Skin epidermis (tissue), 12 donors: Measurements from ENCODE around the gene DMRTA2.
A peak's percentile ranks its signal among the peaks of the same experiment; 100 is the strongest.

Experiments
- H3K27ac ChIP-seq, 21 experiments: fragments of 200-600 bp; sonication (generic) in 11 of 21; one replicate each; pipeline ENCODE4 v1.5.0; 2020; ENCODE audit warnings: mild to moderate bottlenecking in 3 of 21, inconsistent platforms in 2 of 21, moderate library complexity in 2 of 21
- H3K4me3 ChIP-seq, 7 experiments: fragments of 200-600 bp; sonication (generic) in 2 of 7; one replicate each; pipeline ENCODE4 v1.5.0; 2020; ENCODE audit warnings: inconsistent platforms in 2 of 7, mild to moderate bottlenecking in 2 of 7, moderate library complexity in 1 of 7

The DMRTA2 gene

DNA sequence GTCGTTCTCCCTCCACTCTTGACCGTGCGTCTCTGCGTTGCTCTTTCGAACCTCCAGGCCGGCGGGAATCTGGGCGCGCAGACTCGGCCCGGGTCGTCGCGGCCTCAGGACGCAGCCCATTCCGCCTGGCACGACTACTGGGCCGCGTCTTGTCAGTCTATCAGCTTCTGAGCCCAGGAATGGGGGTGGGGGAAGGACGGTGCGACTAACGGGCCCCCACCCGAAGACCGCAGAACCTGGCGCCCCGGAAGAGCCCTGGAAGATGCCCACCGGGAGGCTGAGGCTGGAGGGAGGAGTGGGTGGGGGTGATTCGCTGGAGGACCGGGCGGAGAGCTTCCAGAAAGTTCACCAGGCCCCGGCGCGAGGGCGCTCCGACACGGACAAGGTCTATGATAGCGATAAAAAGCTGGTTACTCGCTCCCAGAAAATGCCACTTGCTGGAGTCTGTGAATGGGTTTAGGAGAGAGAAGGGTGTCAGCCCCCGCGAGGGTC is 1.7 kb upstream of the DMRTA2 start:
- Histone ChIP-seq H3K4me3 (peak overlapping the region in 2 of 7 experiments; percentile 23 to 34), H3K27ac (no peak overlapping the region)

DNA sequence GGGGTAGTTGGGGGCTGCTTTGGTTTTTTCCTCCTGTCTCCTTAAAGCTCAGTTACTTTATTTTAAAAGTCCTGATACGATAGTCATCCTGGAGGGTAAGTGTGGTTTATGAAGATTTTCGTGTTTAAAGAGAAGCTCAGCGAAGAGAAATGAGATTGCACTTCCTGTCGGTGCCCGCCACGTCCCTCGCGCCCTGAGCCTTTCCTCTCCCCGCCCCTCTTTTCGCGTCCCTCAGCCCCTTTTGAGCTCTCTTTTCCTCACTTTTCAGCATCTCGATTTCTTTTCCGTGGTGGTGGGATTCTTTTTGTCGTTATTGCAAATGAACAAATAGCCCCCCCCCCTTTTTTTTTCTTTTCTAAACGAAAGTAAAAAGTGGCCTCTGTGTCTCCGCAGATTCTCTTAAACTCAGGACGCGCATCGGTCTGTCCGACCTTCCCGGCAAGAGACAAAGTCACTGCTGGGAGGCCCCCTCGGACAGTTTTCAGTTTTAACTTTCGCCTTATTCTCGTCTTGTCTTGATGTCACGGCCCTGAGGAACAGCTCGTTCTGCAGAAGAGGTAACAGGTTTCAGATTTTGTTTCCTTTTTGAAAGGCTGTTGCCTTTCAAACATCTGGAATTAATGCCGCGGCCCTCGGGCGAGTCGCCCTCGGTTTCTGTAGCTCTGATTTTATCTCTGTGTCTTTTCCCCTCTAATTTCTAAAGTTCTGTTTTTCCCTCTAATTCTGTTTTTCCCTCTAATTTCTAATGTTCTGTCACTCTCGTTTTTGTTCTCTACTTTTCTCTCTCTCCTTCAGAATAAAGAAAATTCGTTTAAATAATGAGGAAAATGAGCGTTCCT is 1.0 kb upstream of the DMRTA2 start:
- Histone ChIP-seq H3K27ac (no peak overlapping the region), H3K4me3 (peak overlapping the region; percentile 16 to 34 (median 24))

DNA sequence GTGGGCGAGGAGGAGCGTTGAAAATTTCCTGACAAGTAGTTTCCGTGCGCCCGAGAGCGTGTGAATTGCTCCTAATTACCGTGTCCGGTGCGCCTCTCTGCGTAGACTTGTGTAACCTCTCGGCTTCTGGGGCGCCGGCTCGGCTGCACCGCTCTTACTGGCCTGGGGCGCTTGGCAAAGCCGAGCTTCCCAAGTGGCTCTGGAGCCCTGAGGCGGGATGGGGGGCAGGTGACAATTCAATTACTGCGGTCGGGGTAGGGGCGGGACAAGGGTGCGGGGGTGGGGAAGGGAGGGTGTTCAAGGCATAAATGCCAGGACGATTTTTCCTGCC is 392 bp upstream of the DMRTA2 start:
- Histone ChIP-seq H3K4me3 (peak overlapping the region; percentile 16 to 34 (median 24)), H3K27ac (no peak overlapping the region)

DNA sequence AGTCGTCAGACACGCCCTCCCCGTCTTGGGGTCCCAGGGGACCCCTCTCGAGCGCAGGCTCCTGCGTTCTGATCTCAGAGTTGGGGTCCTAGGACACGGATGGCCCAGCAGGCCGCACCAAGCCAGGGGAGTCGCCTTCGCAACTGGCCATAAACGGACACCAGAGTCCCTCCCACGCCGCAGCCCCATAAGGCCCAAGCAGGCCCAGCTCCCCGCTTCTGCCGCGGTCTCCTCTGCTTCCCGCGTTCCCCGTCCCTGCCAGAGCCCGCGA is 633 bp downstream of the DMRTA2 start:
- H3K4me3 ChIP-seq: no peak overlapping the region
- H3K27ac ChIP-seq: no peak overlapping the region

DNA sequence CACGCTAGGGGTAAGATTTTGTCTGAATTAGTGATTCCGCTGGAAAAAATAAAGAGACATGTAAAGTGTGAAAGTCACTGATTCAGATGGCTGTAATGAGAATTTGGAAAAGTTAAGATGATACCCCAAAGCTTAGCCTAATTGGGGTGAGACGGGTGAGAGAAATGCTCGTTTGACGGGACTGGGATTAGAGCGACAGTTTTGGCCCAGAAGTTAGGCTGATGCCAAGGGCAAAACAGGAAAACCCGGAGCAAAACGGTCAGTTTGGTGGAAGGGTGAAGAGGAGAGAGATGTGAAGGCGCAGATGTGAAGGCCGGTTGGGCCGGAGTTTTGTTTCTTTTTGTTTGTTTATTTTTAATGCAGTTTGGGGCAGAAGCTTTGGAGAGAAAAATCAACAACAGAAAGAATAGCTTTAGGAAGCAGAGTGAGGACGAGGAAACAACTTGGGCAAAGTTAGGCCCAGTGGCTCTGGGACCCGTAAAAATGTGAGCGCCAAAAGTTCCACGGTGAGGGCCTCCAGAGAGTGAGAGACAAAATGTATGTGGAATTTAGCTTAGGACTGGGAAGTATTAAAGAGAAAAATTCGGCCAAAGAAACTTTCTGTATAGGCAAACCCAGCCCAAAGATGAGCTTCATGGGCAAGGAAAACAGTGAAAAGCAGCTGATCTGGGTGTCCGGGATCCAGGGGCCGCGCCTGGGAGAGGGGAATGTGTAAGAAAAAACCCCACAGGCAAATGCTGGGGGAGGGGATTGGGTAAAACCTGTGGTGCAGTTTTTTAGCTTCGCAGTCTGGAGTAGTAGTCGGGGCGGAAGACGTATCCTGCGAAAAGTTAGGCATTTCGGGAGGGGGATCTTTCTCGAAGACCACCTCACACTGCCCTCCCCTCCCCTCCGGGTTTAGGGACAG is 1.2 kb downstream of the DMRTA2 start:
- no peak overlapping the region for H3K27ac ChIP-seq
- H3K4me3 ChIP-seq: no peak overlapping the region

DNA sequence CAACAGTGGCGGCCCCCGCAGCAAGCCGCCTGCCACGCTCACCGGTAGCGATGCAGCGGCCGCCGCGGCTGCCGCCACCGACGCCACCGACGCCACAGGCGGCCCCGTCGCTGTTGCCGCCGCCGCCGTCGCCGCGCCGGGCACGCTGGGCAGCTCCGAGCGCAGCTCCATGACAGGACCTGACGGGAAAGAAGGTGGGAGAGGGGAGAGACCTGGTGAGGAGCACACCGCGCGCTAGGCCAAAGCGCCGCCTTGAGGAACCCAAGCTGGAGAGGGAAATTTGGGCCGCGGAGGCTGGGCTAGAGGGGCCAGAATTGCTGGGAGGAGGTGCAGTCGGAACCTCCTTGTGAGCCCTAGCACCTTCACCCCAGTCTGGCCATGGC is 1.9 kb downstream of the DMRTA2 start:
- Histone ChIP-seq H3K4me3 (peak overlapping the region in 1 of 7 experiments; percentile 14), H3K27ac (no peak overlapping the region)

DNA sequence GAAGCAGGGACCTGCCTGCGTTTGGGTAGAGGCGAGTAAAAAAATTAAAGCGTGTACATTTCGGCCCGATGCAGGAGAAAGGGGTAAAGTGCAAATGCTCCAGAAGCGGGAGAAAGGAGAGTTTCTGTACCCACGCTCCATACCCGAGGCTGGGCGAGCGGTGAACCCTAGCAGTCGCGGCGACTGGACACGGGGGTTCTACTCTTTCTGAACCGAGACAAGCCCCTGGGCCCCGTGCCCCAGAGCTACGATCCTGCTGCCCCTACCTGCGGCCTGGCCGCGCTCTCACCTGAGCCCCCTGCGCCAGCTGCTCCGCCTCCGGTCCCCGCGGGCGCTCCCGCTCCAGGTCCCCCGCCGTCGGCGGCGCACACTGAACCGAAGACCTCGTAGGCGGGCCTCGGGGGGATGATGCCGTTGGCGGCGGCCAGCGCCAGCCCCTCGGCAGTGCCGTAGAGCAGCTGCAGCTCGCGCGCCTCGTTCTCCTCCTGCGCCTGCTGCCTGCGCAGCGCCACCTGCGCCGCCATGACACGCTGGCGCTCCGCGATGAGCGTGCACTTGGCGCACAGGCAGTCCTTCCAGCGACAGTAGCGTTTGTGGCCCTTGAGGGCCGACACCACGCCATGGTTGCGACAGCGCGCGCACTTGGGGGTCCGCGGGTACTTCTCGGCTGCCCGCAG is 2.4 kb downstream of the DMRTA2 start:
- Histone ChIP-seq H3K27ac (no peak overlapping the region), H3K4me3 (peak overlapping the region in 1 of 7 experiments; percentile 14)

DNA sequence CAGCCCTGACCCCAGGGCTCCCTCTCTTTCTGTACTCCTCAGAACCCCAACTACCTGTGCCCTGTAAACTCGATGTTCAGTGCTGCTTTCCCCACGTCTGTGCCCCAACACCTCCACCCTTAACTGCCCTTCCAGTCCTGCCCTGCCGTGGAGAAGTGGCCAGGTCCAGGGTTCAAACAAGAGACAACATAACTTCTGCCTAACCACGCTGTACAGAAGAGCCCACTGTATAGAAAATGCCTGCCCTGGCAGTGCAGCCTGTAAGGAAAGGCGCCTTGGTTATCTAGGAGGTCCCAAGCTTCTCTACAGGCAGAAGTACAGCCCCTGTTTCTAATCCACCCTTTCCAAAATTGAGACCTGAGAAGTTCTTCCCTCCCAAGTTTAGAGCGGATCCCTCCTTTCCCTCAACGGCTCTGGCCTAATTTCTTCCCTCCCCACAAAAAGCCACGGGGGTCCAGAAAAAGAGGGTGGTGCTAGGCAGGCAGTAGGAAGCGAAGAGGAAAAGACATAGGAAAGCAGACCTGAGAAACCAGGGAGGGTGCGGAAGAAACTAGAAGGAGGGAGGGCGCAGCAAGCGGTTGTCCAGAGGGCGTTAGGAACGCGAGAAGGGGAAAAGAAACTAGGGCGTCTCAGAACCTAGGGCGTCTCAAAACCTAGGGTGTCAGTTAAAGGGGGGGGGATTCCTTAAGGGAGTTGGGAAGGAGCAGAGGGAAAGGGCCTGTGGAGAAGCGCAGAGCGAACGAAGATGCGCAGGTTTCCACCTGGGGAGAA is 3.2 kb downstream of the DMRTA2 start:
- Histone ChIP-seq H3K4me3 (no peak overlapping the region), H3K27ac (no peak overlapping the region)

DNA sequence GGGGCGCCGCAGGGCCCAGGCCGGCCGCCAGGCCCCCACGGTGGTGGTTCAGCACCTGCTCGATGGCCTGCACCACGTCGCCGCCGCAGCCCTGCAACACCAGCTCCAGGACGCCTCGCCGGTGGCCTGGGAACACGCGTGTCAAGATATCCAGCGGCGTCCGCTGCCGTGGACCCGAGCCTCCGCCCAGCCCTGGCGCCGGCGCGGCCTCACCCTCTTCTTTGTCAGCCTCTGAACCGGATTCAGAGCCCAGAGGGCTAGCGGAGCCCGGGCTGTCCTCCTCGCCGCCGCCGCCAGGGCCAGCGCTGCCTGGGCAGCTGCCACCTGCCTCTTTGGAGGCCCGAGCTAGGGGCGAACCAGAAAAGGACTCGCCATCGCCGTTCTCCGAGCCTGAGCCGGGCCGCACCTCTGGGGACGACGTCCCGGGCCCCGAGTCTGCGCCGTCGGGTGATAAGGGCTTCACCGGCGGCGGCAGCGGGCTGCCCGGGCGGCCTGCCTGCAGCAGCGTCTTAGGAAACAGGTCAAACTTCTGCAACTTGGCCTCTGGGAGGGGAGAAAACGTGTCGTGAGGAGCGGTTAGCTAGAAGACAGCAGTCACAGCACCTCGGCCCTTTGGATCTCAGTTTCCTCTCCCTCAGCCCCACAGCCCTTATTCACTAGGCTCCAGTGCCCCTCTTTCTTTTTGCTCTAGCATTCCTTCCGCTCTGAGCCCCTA is 3.9 kb downstream of the DMRTA2 start:
- Histone ChIP-seq H3K27ac (no peak overlapping the region), H3K4me3 (peak overlapping the region in 1 of 7 experiments; percentile 31)

DNA sequence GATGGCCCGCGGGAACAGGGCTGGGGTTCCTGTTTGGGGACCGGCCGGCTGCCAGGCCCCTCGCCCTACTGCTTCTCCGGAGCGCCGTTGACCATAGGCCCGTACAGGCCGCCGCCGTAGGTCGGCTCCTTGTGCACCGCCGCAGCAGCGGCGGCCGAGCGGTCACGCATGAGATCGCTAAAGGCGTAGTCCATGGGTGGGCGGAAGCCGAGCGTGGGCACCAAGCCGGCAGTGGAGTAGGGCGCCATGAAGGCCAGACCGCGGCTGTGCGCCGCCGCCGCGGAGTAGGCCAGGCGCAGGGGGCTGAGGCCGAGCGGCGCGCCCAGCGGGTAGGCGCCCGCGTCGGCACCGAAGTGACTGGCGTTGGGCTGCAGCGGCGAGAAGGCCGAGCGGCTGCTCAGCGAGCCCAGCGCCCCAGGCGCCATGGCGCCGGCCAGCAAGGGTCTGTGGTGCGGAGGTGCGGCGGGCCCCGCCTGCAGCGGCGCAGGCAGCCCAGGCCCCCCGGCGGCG is 4.6 kb downstream of the DMRTA2 start:
- H3K4me3 ChIP-seq: peak overlapping the region in 5 of 7 experiments; percentile 6 to 31 (median 13)

DNA sequence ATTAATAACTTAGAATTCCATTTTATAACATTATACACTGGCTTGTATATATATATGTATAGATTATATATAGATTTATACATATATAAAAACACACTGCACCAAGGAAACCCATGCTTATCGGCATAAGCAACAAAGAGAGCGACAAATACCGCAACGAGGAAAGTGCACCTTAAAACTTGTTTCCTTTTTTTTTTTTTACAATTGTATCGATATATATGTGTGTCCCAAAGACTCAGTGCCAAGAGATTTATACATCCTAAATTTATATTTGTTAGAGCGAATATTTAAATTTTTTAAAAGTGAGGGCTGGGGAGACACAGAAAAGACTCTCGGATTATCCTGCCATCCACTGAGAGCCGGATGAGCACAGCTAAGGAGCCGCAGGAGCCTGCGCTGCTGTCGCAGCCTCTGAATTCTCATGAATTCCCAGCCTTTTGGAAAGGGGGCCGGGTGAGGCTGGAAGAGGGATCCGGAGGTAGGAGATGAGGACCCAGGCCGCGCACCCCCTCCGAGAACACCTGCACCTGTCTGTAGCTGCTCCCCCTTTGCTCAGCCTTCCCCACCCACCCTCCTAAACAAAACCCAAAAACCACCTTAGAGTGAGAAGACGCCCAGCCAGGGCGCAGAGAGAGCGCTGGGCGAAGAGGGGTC is 5.2 kb downstream of the DMRTA2 start:
- H3K4me3 ChIP-seq: peak overlapping the region in 2 of 7 experiments; percentile 16 to 31
- no peak overlapping the region for H3K27ac ChIP-seq

More for the DNA sequence above, 4.6 kb downstream of the DMRTA2 start:
- no peak overlapping the region for H3K27ac ChIP-seq

DNA sequence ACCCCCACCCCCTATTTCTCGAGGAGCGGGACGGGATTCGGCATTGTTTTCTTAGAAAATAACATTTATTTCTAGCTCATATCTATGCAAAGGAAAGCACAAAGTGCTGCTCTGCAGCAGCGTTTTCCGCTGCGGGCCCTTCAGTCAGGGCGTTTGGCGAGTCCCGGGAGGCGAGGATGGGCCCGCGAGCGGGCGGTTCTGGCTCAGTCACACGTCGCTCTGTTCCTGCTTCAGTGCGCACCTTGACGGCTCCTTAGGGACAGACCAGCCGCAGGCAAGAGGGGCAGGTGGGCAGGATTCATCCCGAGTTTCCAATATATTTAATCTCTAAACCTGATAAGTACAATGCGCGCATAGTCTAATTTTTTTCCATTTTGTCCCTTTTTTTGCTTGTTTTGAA is 5.7 kb downstream of the DMRTA2 start:
- Histone ChIP-seq H3K27ac (no peak overlapping the region), H3K4me3 (no peak overlapping the region)

DNA sequence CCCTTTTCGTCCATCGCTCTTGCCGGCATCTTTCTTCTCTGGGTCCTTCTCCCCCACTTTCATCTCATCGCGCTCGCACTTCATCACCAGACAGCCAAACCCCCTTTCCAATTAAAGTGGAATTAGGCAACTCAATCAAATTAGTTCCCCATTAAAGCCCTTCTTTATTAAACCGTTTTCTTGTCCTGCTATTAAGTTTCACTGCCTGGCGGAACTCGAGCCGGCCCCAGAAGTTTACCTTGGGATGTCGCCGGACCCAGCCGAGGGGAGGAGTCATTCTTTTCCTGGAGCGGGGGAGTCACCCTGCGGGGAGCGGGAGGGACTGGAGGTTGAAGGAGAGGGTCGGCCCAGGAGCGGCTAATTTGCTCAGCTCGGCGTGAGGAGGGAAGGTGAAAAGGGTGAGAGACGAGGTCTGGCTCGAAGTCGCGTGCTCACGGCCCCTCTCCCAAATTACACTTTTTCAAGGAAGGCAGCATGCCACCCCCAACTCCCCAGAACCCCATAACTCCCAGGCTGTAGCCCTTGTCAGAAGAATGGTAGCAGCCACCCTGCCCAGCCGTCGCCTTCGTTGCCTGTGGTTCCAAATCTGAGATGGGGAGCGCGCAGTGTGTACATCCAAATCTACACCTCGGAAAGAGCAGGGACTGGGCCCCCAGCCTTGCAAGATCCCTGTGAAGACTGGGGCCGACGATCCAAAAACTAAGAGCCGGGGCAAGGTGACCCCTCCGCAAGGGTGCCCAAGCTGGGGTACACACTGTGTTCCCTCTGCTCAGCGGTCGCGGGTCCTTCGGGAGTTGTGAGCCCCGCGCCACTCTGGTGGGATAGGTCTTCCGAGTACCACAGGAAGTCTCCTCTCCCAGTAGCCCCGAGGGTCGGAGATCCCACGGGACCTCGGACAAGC is 6.4 kb downstream of the DMRTA2 start:
- Histone ChIP-seq H3K27ac (no peak overlapping the region), H3K4me3 (no peak overlapping the region)

DNA sequence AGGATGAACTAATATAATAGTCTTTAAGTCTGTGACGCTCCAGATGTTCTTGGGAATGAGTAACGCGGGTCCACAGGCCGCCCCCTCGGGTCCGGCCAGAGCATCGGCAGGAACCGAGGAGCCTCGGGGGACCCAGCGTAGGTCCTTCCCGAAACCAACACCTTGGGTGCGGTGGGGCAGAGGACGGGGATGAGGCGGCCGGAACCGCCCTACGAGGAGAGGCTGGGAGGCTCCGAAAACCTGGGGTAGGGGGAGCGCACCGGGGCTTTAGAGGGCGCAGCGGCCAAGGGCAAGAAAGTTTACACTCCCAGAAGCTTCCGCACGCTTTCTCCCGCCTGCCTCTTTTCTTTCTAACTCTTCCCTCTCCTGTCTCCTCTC is 7.1 kb downstream of the DMRTA2 start:
- no peak overlapping the region for H3K4me3 ChIP-seq
- H3K27ac ChIP-seq: no peak overlapping the region

DNA sequence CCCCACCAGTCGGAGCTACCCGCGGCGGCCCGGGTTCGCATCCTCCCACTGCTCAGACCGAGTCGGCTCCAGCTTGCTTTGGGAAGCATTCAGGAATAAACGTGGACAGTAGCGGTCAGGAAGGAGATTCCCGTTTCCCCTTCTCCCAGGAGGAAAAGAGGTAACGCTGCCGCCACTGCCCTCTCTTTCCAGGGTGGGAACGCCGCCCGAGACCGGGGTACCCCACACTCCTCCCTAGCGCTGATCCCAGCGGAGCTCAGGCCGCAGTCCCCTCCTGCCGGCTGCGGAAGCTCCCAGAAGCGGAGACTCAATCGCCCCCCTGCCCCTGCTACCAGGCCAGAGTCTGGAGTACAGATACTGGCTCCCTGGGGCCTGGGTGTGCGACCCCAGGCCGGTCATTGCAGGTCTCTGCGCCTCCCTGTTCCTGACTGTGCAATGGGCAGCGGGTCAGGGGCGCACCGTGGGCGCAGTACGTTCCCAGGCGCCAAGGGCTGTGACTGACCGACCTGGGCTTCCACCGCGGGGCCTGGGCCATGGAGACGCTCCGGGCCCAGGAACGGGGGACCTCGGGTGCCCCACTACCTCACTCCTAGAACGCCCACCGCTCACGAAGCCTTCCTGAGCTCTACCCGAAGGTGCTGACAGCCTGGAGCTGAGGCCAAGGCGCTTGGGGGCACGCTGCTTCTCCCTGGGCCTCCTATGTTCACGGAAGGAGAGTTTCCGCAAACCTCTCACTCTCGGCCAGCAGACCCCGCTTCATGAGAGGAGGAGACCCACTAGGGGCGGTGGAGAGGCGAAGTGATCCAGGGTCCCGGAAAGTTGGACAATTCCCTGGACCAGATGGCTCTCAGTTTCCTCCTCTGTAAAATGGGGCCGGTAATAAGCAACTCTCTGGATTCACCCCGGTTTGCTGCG is 7.8 kb downstream of the DMRTA2 start:
- H3K27ac ChIP-seq: no peak overlapping the region
- no peak overlapping the region for H3K4me3 ChIP-seq

DNA sequence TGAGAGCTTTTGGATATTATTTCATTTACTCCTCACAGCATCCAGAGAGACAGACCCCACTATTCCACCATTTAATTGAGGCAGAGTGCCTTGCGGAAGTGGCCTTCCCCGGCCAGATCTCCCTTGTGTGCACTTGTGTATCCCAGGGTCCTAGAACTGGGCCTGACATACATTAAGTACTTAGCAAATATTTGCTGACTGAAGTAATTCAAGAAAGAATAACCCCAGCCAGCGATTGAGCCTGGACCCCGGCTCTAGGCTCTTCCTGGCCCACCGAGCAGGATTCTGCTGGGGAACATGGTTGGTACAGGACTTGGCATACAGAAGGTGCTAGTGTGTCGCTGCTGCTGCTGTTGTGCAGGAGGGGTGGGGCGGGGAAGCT is 8.4 kb downstream of the DMRTA2 start:
- no peak overlapping the region for H3K4me3 ChIP-seq
- H3K27ac ChIP-seq: no peak overlapping the region
